HepG2 (cell line): ENCODE measurements around the gene CDC6. TPM values are rescaled to one million over a fixed set of nuclear protein-coding genes. Genes with fewer than 3 reads are reported as not detected.
A peak's percentile ranks its signal among the peaks of the same experiment; 100 is the strongest.

Source experiments
- ASH2L ChIP-seq: fragments of 300-600, 200-600 bp; sonication (generic); IDR thresholded peaks from 2 replicates; pipeline ENCODE4 v1.7.0; 2017; ENCODE audit warnings: low read depth, mild to moderate bottlenecking, moderate library complexity, mixed read lengths, low read length; ENCODE audit not compliant: insufficient read length
- CEBPG ChIP-seq: IDR thresholded peaks from 2 replicates; pipeline ENCODE4 v1.6.1; 2016
- IRF2 ChIP-seq: IDR thresholded peaks from 2 replicates; pipeline ENCODE4 v1.6.1; 2018; ENCODE audit warnings: missing genetic modification reagents, missing compliant biosample characterization
- MBNL3 ChIP-seq: fragments of 250-450 bp; sonication (Bioruptor Pico); conservative IDR thresholded peaks from 2 replicates; pipeline ENCODE4 v1.8.0; 2022; ENCODE audit warnings: mild to moderate bottlenecking, inconsistent platforms
- MEIS2 ChIP-seq: sonication (generic); formaldehyde crosslinking; IDR thresholded peaks from 2 replicates; pipeline ENCODE4 v1.9.0; 2021; ENCODE audit warnings: mild to moderate bottlenecking, missing genetic modification reagents
- MXI1 ChIP-seq: IDR thresholded peaks from 3 replicates; pipeline ENCODE4 v1.6.1; 2012; ENCODE audit warnings: low read depth, low read length, inconsistent platforms, borderline replicate concordance
- NR3C1 ChIP-seq: sonication (generic); formaldehyde crosslinking; IDR thresholded peaks from 2 replicates; pipeline ENCODE4 v1.4.0; 2020; ENCODE audit warnings: missing genetic modification reagents
- POGZ ChIP-seq: sonication (generic); formaldehyde crosslinking; IDR thresholded peaks from 2 replicates; pipeline ENCODE4 v1.4.0; 2020; ENCODE audit warnings: mild to moderate bottlenecking, missing genetic modification reagents
- RELA ChIP-seq: sonication (generic); formaldehyde crosslinking; IDR thresholded peaks from 2 replicates; pipeline ENCODE4 v1.4.0; 2020; ENCODE audit warnings: missing genetic modification reagents
- SMARCE1 ChIP-seq: fragments of 450-650 bp; IDR thresholded peaks from 2 replicates; pipeline ENCODE4 v1.6.1; 2017; ENCODE audit warnings: borderline replicate concordance
- TCF12 ChIP-seq, 2 experiments: fragments of 450-650 bp in 1 of 2; sonication (generic) in 1 of 2; formaldehyde crosslinking in 1 of 2; IDR thresholded peaks; 2 replicates each; pipeline versions ENCODE4 v1.6.1 to v1.8.0; 2017 to 2022; ENCODE audit warnings: antibody characterized with exemption in 1 of 2, mild to moderate bottlenecking in 1 of 2, missing genetic modification reagents in 1 of 2, moderate library complexity in 1 of 2
- ZNF234 ChIP-seq: sonication (generic); formaldehyde crosslinking; conservative IDR thresholded peaks from 2 replicates; pipeline ENCODE4 v1.5.1; 2020; ENCODE audit warnings: mild to moderate bottlenecking, missing genetic modification reagents
- ZNF670 ChIP-seq: sonication (generic); formaldehyde crosslinking; IDR thresholded peaks from 2 replicates; pipeline ENCODE4 v1.8.0; 2022; ENCODE audit warnings: mild to moderate bottlenecking, missing genetic modification reagents, borderline replicate concordance
- ZNF746 ChIP-seq: sonication (generic); formaldehyde crosslinking; IDR thresholded peaks from 2 replicates; pipeline ENCODE4 v1.8.0; 2022; ENCODE audit warnings: mild to moderate bottlenecking, missing genetic modification reagents
- ZNF747 ChIP-seq: sonication (generic); formaldehyde crosslinking; IDR thresholded peaks from 2 replicates; pipeline ENCODE4 v1.8.1; 2023; ENCODE audit warnings: missing genetic modification reagents, mild to moderate bottlenecking, borderline replicate concordance
- ZNF839 ChIP-seq: sonication (generic); formaldehyde crosslinking; IDR thresholded peaks from 2 replicates; pipeline ENCODE4 v1.4.0; 2020; ENCODE audit warnings: missing genetic modification reagents, mild to moderate bottlenecking, borderline replicate concordance
- polyA plus RNA-seq, 8 experiments: library from polyadenylated mRNA; depleted of rRNA in 3 of 8; stranded (reverse) in 7 of 8; unstranded in 1 of 8; fragments of >200 nt; fragmentation: Illumina TruSeq in 4 of 8; extraction: Trizol in 4 of 8; gene quantifications; 2 replicates each; pipeline versions ENCODE4 v1.2.1 to v1.2.3, GENCODE V29; 2011 to 2016; ENCODE audit warnings: low read depth in 4 of 8, missing spikeins in 1 of 8, mixed read lengths in 1 of 8; ENCODE audit not compliant: insufficient read depth in 1 of 8
- total RNA-seq, 5 experiments: library from RNA; depleted of rRNA; stranded (reverse); fragments of >200 nt; fragmentation: Illumina TruSeq; extraction: Trizol; gene quantifications; 2 replicates each; pipeline ENCODE4 v1.2.3, GENCODE V29; 2016; ENCODE audit warnings: low read depth in 1 of 5
- TF ChIP-seq, protein P1 (sequence below): sonication (generic); formaldehyde crosslinking; IDR thresholded peaks from 2 replicates; pipeline ENCODE4 v1.4.0; 2020; ENCODE audit warnings: low read depth, missing genetic modification reagents
- TF ChIP-seq, protein P2 (sequence below): sonication (generic); formaldehyde crosslinking; IDR thresholded peaks from 2 replicates; pipeline ENCODE4 v1.9.0; 2022; ENCODE audit warnings: missing genetic modification reagents, mild to moderate bottlenecking, borderline replicate concordance
- TF ChIP-seq, protein P3 (sequence below): IDR thresholded peaks from 2 replicates; pipeline ENCODE4 v1.6.1; 2012; ENCODE audit warnings: low read length, improper control_type of control experiment
- TF ChIP-seq, protein P4 (sequence below): sonication (generic); formaldehyde crosslinking; IDR thresholded peaks from 2 replicates; pipeline ENCODE4 v1.8.0; 2022; ENCODE audit warnings: mild to moderate bottlenecking, missing genetic modification reagents, moderate library complexity

Gene CDC6
- total and polyA plus RNA-seq, 2 of the 13 experiments (the other 11 are each of a cell fraction or from before 2014, with no cell fraction given), result 17.4 to 114 TPM

DNA sequence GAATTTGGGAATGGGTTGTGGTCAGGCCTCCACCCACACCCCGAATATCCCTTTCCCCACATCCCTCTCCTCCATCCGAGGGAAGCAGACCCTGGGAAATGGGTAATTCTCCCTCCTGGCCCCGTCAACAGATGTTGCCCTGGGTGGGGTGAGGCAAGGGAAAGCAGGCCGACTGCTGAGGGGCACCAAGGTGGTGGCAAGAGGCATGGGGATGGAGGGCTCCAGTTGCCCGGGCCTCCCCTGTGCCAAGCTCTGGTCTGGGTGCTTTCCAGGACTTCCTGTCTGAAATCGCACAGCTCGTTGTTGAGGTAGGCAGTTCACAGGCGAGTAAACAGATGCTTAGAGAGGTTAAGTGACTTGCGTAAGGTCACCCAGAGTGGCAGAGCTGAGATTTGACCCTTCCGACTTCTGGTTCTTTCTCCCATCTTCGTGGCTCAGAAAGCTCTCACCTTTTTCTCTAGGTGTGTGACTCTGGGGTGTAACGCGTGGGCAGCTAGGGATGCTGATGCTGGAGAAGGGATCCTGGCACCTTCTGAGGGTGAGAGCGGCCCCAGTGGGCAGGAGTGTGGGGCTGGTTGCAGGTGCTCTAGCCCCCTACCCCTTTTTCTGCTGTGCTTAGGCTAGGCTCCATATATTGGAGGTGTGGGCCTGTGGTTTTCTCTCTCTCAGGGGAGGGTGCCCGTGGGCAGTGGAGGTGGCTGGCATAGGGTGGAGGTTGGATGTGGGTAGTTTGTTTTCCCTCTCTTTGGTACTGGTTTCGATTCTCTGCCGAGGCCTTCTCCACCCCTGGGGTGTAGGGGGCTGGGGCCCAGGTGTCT, 38.5 kb downstream of the CDC6 start (continued):
- TF ChIP-seq, protein P1, sequence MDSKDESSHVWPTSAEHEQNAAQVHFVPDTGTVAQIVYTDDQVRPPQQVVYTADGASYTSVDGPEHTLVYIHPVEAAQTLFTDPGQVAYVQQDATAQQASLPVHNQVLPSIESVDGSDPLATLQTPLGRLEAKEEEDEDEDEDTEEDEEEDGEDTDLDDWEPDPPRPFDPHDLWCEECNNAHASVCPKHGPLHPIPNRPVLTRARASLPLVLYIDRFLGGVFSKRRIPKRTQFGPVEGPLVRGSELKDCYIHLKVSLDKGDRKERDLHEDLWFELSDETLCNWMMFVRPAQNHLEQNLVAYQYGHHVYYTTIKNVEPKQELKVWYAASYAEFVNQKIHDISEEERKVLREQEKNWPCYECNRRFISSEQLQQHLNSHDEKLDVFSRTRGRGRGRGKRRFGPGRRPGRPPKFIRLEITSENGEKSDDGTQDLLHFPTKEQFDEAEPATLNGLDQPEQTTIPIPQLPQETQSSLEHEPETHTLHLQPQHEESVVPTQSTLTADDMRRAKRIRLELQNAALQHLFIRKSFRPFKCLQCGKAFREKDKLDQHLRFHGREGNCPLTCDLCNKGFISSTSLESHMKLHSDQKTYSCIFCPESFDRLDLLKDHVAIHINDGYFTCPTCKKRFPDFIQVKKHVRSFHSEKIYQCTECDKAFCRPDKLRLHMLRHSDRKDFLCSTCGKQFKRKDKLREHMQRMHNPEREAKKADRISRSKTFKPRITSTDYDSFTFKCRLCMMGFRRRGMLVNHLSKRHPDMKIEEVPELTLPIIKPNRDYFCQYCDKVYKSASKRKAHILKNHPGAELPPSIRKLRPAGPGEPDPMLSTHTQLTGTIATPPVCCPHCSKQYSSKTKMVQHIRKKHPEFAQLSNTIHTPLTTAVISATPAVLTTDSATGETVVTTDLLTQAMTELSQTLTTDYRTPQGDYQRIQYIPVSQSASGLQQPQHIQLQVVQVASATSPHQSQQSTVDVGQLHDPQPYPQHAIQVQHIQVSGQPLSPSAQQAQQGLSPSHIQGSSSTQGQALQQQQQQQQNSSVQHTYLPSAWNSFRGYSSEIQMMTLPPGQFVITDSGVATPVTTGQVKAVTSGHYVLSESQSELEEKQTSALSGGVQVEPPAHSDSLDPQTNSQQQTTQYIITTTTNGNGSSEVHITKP (CRISPR knock-in tag), result no peak
- TF ChIP-seq SMARCE1, result no peak
- no peak for TF ChIP-seq ZNF234 (CRISPR knock-in tag)
- TF ChIP-seq, protein P2, sequence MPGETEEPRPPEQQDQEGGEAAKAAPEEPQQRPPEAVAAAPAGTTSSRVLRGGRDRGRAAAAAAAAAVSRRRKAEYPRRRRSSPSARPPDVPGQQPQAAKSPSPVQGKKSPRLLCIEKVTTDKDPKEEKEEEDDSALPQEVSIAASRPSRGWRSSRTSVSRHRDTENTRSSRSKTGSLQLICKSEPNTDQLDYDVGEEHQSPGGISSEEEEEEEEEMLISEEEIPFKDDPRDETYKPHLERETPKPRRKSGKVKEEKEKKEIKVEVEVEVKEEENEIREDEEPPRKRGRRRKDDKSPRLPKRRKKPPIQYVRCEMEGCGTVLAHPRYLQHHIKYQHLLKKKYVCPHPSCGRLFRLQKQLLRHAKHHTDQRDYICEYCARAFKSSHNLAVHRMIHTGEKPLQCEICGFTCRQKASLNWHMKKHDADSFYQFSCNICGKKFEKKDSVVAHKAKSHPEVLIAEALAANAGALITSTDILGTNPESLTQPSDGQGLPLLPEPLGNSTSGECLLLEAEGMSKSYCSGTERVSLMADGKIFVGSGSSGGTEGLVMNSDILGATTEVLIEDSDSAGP (CRISPR knock-in tag), result no peak
- TF ChIP-seq CEBPG (CRISPR knock-in tag), result peak; percentile 65
- TF ChIP-seq ASH2L, result no peak
- TF ChIP-seq TCF12 (IDR thresholded peaks at IDR 0.05), result no peak
- no peak for TF ChIP-seq TCF12 (CRISPR knock-in tag; IDR thresholded peaks at IDR 0.05)
- no peak for TF ChIP-seq ZNF747
- no peak for TF ChIP-seq POGZ (CRISPR knock-in tag)
- TF ChIP-seq RELA (CRISPR knock-in tag), result no peak
- no peak for TF ChIP-seq MEIS2 (CRISPR knock-in tag)
- TF ChIP-seq, protein P3, sequence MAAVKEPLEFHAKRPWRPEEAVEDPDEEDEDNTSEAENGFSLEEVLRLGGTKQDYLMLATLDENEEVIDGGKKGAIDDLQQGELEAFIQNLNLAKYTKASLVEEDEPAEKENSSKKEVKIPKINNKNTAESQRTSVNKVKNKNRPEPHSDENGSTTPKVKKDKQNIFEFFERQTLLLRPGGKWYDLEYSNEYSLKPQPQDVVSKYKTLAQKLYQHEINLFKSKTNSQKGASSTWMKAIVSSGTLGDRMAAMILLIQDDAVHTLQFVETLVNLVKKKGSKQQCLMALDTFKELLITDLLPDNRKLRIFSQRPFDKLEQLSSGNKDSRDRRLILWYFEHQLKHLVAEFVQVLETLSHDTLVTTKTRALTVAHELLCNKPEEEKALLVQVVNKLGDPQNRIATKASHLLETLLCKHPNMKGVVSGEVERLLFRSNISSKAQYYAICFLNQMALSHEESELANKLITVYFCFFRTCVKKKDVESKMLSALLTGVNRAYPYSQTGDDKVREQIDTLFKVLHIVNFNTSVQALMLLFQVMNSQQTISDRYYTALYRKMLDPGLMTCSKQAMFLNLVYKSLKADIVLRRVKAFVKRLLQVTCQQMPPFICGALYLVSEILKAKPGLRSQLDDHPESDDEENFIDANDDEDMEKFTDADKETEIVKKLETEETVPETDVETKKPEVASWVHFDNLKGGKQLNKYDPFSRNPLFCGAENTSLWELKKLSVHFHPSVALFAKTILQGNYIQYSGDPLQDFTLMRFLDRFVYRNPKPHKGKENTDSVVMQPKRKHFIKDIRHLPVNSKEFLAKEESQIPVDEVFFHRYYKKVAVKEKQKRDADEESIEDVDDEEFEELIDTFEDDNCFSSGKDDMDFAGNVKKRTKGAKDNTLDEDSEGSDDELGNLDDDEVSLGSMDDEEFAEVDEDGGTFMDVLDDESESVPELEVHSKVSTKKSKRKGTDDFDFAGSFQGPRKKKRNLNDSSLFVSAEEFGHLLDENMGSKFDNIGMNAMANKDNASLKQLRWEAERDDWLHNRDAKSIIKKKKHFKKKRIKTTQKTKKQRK, result no peak
- TF ChIP-seq ZNF670 (CRISPR knock-in tag), result no peak
- TF ChIP-seq IRF2 (CRISPR knock-in tag), result peak; percentile 10; the same call in 1 of the 2 replicates
- TF ChIP-seq, protein P4, sequence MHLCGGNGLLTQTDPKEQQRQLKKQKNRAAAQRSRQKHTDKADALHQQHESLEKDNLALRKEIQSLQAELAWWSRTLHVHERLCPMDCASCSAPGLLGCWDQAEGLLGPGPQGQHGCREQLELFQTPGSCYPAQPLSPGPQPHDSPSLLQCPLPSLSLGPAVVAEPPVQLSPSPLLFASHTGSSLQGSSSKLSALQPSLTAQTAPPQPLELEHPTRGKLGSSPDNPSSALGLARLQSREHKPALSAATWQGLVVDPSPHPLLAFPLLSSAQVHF (CRISPR knock-in tag), result no peak
- TF ChIP-seq MBNL3, result no peak
- no peak for TF ChIP-seq ZNF839 (CRISPR knock-in tag)
- TF ChIP-seq MXI1, result no peak
- no peak for TF ChIP-seq NR3C1 (CRISPR knock-in tag)
- TF ChIP-seq ZNF746 (CRISPR knock-in tag), result no peak
